Measurements from ENCODE around the gene GIGYF2.
"Not testable (repeated sequence)": the region's sequence is repeated elsewhere in the genome, so short reads cannot be mapped to it uniquely, and the experiment has no call there.

Gene GIGYF2

GRCh38 chr2:232829988-232830387 lies 132.9 kb downstream of the GIGYF2 start:
- no peak for DNase-seq

- no peak for DNase-seq
Observed at GRCh38 chr2:232831496-232831895, 134.4 kb downstream of the GIGYF2 start.

- no peak for DNase-seq
Observed at GRCh38 chr2:232833830-232834229, 136.7 kb downstream of the GIGYF2 start.

GRCh38 chr2:232835687-232836208 lies 138.6 kb downstream of the GIGYF2 start:
- DNase-seq = no peak

GRCh38 chr2:232836934-232837333 lies 139.8 kb downstream of the GIGYF2 start:
- DNase-seq = no peak

- DNase-seq = no peak
Observed at GRCh38 chr2:232838406-232838874, 141.3 kb downstream of the GIGYF2 start.

- no peak for DNase-seq
Observed at GRCh38 chr2:232839411-232840079, 142.4 kb downstream of the GIGYF2 start.

- DNase-seq = no peak
Observed at GRCh38 chr2:232842689-232843088, 145.6 kb downstream of the GIGYF2 start.

GRCh38 chr2:232843834-232844233 lies 146.7 kb downstream of the GIGYF2 start:
- no peak for DNase-seq

GRCh38 chr2:232846055-232846454 lies 148.9 kb downstream of the GIGYF2 start:
- no peak for DNase-seq

- no peak for DNase-seq
Observed at GRCh38 chr2:232850039-232850438, 152.9 kb downstream of the GIGYF2 start.

GRCh38 chr2:232852081-232852480 lies 154.9 kb downstream of the GIGYF2 start:
- not testable (repeated sequence) for DNase-seq

GRCh38 chr2:232852676-232853075 lies 155.5 kb downstream of the GIGYF2 start:
- no peak for DNase-seq

GRCh38 chr2:232854082-232854481 lies 157.0 kb downstream of the GIGYF2 start:
- no peak for DNase-seq

GRCh38 chr2:232857158-232857563 lies 160.0 kb downstream of the GIGYF2 start:
- no peak for DNase-seq

- DNase-seq = no peak
Observed at GRCh38 chr2:232859385-232859916, 162.3 kb downstream of the GIGYF2 start.

GRCh38 chr2:232860593-232861241 lies 163.6 kb downstream of the GIGYF2 start:
- DNase-seq = no peak

GRCh38 chr2:232861353-232861752 lies 164.2 kb downstream of the GIGYF2 start:
- DNase-seq = no peak

GRCh38 chr2:232863996-232864395 lies 166.9 kb downstream of the GIGYF2 start:
- DNase-seq = no peak

- DNase-seq = no peak
Observed at GRCh38 chr2:232865165-232865564, 168.0 kb downstream of the GIGYF2 start.

- no peak for DNase-seq
Observed at GRCh38 chr2:232866104-232866503, 169.0 kb downstream of the GIGYF2 start.

- no peak for DNase-seq
Observed at GRCh38 chr2:232869138-232870017, 172.2 kb downstream of the GIGYF2 start.
